Astrocyte (in vitro differentiated cells and primary cell): ENCODE measurements around the gene TELO2. TPM values are rescaled to one million over a fixed set of nuclear protein-coding genes. Genes with fewer than 3 reads are reported as not detected.

Source experiments
- DNase-seq: peaks from one replicate; pipeline ENCODE4 v3.0.0-alpha.2; 2010; ENCODE audit warnings: low read depth
- FAIRE-seq: peaks from 2 replicates; lab custom pipeline; 2011; peaks lifted over from hg19 to GRCh38; lab: Jason Lieb, UNC
- H2AFZ ChIP-seq: 2 replicates; pipeline ENCODE4 v1.6.0; 2012; ENCODE audit warnings: low read depth, low read length, inconsistent platforms
- H3K27ac ChIP-seq: 2 replicates; pipeline ENCODE4 v1.5.1; 2011; ENCODE audit warnings: low read depth, low read length, inconsistent platforms
- H3K27me3 ChIP-seq: 2 replicates; pipeline ENCODE4 v1.6.0; 2011; ENCODE audit warnings: low read length, inconsistent platforms; ENCODE audit not compliant: insufficient read depth
- H3K36me3 ChIP-seq: 2 replicates; pipeline ENCODE4 v1.5.1; 2011; ENCODE audit warnings: low read length, inconsistent platforms; ENCODE audit not compliant: insufficient read depth
- H3K4me1 ChIP-seq: 2 replicates; pipeline ENCODE4 v1.5.1; 2011; ENCODE audit warnings: low read length, inconsistent platforms; ENCODE audit not compliant: insufficient read depth
- H3K4me2 ChIP-seq: 2 replicates; pipeline ENCODE4 v1.6.0; 2012; ENCODE audit warnings: low read length, inconsistent platforms
- H3K4me3 ChIP-seq: 2 replicates; pipeline ENCODE4 v1.5.1; 2011; ENCODE audit warnings: low read depth, mild to moderate bottlenecking, low read length, inconsistent platforms; ENCODE audit not compliant: insufficient read depth
- H3K79me2 ChIP-seq: 2 replicates; pipeline ENCODE4 v1.6.0; 2012; ENCODE audit warnings: mild to moderate bottlenecking, low read length, inconsistent platforms; ENCODE audit not compliant: insufficient read depth
- H3K9ac ChIP-seq: 2 replicates; pipeline ENCODE4 v1.6.0; 2012; ENCODE audit warnings: mild to moderate bottlenecking, low read length, inconsistent platforms
- H3K9me3 ChIP-seq: 2 replicates; pipeline ENCODE4 v1.5.1; 2012; ENCODE audit warnings: low read depth, mild to moderate bottlenecking, low read length, inconsistent platforms; ENCODE audit not compliant: insufficient read depth
- H4K20me1 ChIP-seq: 2 replicates; pipeline ENCODE4 v1.6.0; 2012; ENCODE audit warnings: low read length, inconsistent platforms; ENCODE audit not compliant: insufficient read depth
- H3K27ac Mint-ChIP-seq: one replicate; pipeline ENCODE4 v1.8.0; 2021; ENCODE audit warnings: mild to moderate bottlenecking, mixed read lengths; ENCODE audit not compliant: unreplicated experiment
- H3K27me3 Mint-ChIP-seq: one replicate; pipeline ENCODE4 v1.8.0; 2021; ENCODE audit warnings: low read depth, mixed read lengths; ENCODE audit not compliant: unreplicated experiment
- H3K36me3 Mint-ChIP-seq: one replicate; pipeline ENCODE4 v1.8.0; 2021; ENCODE audit warnings: low read depth, mixed read lengths; ENCODE audit not compliant: unreplicated experiment
- H3K4me1 Mint-ChIP-seq: one replicate; pipeline ENCODE4 v1.8.0; 2021; ENCODE audit warnings: low read depth, mixed read lengths; ENCODE audit not compliant: unreplicated experiment
- H3K4me3 Mint-ChIP-seq: one replicate; pipeline ENCODE4 v1.8.0; 2021; ENCODE audit warnings: mild to moderate bottlenecking, moderate library complexity, mixed read lengths; ENCODE audit not compliant: unreplicated experiment
- H3K9me3 Mint-ChIP-seq: one replicate; pipeline ENCODE4 v1.8.0; 2021; ENCODE audit warnings: mild to moderate bottlenecking, mixed read lengths; ENCODE audit not compliant: unreplicated experiment
- CTCF ChIP-seq: IDR thresholded peaks from 2 replicates; pipeline ENCODE4 v1.5.1; 2011; ENCODE audit warnings: low read depth, mild to moderate bottlenecking, inconsistent platforms, low read length, moderate library complexity; ENCODE audit not compliant: insufficient read depth
- EZH2 ChIP-seq: IDR thresholded peaks from 2 replicates; pipeline ENCODE4 v1.6.1; 2012; ENCODE audit warnings: mild to moderate bottlenecking, low read length, inconsistent platforms; ENCODE audit not compliant: insufficient read depth
- total RNA-seq: library from RNA; stranded (reverse); gene quantifications from 2 replicates; pipeline ENCODE4 v1.2.1, GENCODE V29; 2021

TELO2 gene
- total RNA-seq, 1 donor from 2014 or later: 21.1 TPM

GRCh38 chr16:1451702-1452392 is 41.3 kb upstream of the TELO2 start:
- H4K20me1 ChIP-seq: no peaks in the 10 kb centered on the region
- DNase-seq: no peak
- H3K27ac ChIP-seq: no peak overlapping the region
- Mint-ChIP-seq H3K27ac (peak overlapping the region; percentile 41), H3K4me3 (no peak overlapping the region), H3K27me3 (no peaks in the 10 kb centered on the region), H3K4me1 (no peaks in the 10 kb centered on the region), H3K9me3 (no peaks in the 10 kb centered on the region), H3K36me3 (peaks cover 9% of the 10 kb centered on the region)
- no peak for FAIRE-seq
- no peaks in the 10 kb centered on the region for H3K36me3 ChIP-seq
- no peaks in the 10 kb centered on the region for H3K79me2 ChIP-seq
- H3K27me3 ChIP-seq: no peaks in the 10 kb centered on the region
- no peak overlapping the region for H3K9ac ChIP-seq
- no peak for TF ChIP-seq CTCF
- no peak for TF ChIP-seq EZH2
- H3K4me2 ChIP-seq: no peak overlapping the region
- H3K4me3 ChIP-seq: no peak overlapping the region
- no peaks in the 10 kb centered on the region for H3K9me3 ChIP-seq
- no peak overlapping the region for H2AFZ ChIP-seq
- H3K4me1 ChIP-seq: no peaks in the 10 kb centered on the region

- H3K4me3 Mint-ChIP-seq: no peak overlapping the region
- H2AFZ ChIP-seq: no peak overlapping the region
Observed at GRCh38 chr16:1452530-1452929, 40.6 kb upstream of the TELO2 start.

More at GRCh38 chr16:1452530-1452929, 40.6 kb upstream of the TELO2 start:
- no peak for DNase-seq
- H3K4me1 ChIP-seq: no peaks in the 10 kb centered on the region
- TF ChIP-seq EZH2 (no peak), CTCF (no peak)
- no peaks in the 10 kb centered on the region for H3K79me2 ChIP-seq
- no peak for FAIRE-seq
- no peak overlapping the region for H3K27ac ChIP-seq
- Mint-ChIP-seq H3K27me3 (no peaks in the 10 kb centered on the region), H3K9me3 (no peaks in the 10 kb centered on the region), H3K4me1 (no peaks in the 10 kb centered on the region), H3K36me3 (peaks cover 9% of the 10 kb centered on the region), H3K27ac (no peak overlapping the region)
- no peaks in the 10 kb centered on the region for H3K9me3 ChIP-seq
- H3K36me3 ChIP-seq: no peaks in the 10 kb centered on the region
- no peaks in the 10 kb centered on the region for H3K27me3 ChIP-seq
- no peak overlapping the region for H3K9ac ChIP-seq
- no peaks in the 10 kb centered on the region for H4K20me1 ChIP-seq
- H3K4me2 ChIP-seq: no peak overlapping the region
- no peak overlapping the region for H3K4me3 ChIP-seq
